HuH-7 (cell line): ENCODE data around the gene CENPM.

Experiments
- DNase-seq: peaks from one replicate; pipeline ENCODE4 v3.0.0; 2011; ENCODE audit warnings: low spot score

Gene CENPM

DNA sequence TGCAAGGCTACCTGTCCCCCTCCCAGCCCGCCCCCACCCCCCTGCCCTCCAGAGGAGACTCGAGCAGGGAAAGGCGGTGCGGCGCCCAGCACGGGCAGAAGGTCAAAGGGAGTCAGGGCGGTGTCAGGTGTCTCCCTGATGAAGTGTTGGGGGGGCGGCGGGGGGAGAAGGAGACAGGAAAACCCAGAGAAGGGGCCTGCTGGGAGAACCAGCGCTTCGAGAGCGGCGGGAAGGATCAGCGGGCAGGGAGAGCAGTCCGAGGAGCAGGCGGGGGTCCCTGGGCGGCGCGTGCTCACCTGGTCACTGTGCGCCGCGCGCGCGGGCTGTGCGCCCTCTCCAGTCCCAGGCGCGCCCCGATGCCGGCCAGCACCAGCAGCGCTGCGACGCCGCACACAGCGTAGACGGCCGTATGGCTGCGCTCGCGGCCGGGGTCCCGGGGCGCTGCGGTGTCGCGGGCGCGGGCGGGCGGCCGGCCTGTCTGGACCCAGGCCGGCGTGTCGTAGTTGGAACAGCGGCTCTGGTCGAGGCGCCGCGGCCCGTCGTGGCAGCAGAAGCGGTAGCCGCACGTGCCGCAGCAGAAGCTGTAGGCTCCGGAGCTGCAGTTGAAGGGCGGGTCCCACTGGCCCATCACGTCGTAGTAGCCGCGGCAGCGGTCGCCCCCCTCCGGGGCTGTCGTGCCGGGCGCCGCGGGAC is 33.0 kb downstream of the CENPM start:
- DNase-seq, result peak; percentile 53

DNA sequence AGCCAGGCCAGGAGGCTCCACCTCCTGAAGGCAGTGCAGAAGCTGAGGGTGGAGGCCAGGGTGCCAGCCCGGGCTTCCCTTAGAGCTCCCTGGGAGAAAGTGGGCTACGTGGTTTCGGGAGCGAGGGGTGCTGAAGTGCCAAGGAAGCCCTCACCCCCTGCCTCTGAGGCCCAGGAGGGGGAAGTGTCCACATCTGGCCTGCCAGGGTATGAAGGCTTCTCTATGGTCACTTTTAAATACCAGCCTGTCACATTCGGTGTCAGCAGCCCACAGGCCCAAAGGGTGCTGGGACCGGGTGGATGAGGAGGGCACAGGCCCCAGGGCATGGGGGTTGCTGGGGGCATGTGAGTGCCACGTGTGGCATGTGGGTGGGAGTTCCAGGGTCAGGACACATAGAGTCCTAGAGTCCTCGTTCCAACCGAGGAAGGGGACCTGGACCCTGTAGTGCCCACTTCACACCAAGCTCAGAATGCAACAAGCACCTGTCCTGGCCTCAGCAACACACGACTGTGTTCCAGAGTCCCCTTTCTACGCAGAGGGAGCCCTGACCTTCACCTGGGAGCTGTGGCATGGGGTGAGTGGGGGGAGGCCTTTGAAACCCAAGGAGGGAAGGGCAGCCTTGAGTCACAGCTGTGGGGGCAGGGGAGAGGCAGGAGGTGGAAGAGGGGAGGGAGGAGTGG is 33.8 kb downstream of the CENPM start:
- DNase-seq, result no peak

DNA sequence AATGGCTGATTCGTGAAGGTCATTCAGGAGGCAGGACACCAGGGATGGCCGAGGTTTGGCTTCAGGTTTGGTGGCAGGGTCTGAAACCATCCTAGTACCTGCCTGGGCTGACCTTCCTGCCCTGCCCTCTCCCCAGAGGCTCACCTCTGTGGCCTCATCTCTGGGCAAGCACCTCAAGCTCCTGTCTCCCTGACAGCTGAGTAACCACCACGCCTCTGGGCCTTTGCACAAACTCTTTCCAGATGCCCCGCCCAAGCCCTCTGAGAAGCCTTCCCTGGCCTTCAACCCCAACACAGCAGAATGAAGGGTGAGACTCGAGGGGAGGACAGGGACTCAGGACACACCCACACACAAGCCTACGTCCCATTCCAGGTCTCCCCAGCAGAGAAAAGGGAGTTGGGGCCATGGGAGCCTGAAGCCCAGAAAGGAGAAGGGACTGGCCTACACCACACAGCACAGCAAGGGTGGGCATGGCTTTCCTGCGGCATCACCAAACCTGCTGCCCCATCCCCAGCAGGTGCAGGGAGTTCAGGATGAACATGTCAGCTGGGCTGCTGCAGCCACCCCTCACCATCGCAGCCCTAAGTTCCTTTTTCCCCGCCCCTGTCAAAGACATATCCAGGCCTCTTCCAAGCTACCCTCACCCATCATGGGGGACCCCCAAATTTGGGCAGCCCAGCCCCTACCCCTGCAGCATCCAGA is 34.5 kb downstream of the CENPM start:
- DNase-seq, result no peak

DNA sequence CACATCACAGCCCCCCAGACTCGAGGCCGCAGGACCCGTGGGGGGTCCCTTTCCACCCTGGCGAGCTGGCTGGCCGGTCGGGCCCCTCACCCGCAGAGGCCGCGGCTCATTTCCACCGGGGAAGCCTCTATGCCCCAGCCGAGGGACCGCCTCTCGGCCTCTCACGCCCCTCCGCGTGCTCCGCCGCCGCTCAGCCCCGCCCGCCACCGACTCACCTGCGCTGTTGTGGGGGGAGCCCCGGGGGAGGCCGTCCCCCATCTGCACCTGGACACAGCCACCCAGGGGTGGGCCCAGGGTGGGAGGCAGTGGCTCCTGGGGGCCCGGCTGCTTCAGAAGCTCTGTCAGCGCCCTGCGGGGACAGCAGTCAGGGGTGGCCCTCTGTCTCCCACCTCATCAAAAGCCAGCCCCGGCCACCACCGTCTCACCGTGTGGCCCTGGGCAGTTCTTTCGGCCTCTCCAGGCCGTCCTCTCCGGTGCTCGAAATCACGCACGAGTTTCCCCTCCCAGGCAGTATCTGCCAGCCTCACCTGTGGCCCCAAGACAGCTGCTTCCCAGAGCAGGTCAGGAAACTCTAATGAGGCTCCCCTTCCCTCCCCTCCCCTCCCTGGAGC is 35.8 kb downstream of the CENPM start:
- DNase-seq, result no peak

DNA sequence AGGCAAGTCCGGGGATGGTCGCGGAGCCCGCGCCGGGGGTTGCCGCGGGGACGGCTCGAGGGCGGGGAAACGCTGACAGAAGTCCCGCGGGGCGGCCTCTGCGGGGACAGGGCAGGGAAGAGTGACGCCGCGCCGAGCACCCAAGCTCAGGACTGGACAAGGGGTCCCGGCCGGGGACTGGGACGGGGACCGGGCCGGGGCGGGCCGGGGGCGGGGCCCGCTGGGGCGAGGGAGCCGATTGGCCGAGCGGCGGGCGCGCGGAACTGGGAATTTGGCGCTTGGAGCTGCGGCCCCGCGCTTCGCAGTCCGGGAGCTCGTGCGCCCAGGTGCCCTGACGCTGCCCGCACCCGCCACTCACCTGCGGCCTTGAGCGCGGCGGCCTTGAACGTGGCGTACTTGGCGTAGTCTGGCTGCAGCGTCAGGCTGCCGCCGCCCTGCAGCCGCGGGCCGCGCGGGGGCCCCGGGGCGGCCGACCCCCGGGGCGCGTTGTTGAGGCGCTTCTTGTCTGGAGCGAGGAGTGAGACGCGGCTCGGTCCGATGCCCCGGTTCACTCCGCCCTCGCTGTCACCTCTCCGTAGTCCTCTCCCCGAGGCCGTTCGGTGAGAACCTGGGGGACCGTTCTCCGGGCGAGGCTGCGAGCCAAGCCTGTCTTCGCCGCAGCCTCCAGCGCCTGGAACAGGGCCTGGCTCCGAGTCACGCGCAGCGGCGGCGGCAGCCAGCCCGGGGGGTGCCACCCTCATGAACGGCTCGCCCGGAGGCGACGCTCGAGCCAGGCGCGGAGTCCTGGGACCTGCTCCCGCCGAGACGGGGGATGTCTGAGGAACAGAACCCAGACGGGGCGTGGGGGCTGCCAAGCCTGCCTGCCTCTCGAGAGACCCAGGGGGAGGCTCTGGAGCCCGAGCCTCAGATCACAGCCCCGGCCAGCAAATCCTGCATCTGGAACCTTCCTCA is 36.6 kb downstream of the CENPM start:
- no peak for DNase-seq

DNA sequence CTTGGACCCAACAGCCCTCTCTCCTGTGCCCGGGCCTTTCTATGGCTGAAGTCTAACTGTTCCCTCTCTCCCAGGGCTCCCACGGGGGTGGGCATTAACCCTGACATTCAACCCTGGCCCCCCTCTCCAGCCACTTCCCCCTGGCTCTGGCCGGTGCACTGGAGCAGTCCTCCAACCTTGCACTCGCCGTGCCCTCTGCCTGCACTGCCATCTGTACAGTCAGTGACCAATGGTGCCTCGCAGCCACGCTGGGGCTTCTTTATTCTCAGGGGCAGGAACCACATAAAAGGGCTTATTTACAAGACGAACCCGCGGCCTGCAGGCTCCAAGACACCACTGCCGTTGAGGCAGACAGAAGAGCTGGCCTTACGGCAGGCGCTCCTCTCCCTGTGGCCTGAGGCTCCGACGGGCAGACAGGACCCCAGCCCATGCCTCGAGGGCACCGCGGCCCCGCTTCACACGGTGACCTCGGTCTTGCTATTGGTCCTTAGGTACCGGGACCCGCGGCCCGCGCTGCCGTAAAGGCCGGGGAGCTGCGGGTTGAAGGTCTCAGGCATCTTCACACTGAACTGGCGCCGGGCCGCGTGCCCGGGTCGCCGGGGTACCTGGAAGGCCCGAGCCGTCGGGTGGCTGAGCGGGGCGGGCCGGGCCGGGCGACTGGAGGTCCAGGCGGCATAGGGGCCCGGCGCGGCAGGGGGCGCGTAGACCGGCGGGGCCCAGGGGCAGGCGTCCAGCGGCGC is 37.5 kb downstream of the CENPM start:
- no peak for DNase-seq

DNA sequence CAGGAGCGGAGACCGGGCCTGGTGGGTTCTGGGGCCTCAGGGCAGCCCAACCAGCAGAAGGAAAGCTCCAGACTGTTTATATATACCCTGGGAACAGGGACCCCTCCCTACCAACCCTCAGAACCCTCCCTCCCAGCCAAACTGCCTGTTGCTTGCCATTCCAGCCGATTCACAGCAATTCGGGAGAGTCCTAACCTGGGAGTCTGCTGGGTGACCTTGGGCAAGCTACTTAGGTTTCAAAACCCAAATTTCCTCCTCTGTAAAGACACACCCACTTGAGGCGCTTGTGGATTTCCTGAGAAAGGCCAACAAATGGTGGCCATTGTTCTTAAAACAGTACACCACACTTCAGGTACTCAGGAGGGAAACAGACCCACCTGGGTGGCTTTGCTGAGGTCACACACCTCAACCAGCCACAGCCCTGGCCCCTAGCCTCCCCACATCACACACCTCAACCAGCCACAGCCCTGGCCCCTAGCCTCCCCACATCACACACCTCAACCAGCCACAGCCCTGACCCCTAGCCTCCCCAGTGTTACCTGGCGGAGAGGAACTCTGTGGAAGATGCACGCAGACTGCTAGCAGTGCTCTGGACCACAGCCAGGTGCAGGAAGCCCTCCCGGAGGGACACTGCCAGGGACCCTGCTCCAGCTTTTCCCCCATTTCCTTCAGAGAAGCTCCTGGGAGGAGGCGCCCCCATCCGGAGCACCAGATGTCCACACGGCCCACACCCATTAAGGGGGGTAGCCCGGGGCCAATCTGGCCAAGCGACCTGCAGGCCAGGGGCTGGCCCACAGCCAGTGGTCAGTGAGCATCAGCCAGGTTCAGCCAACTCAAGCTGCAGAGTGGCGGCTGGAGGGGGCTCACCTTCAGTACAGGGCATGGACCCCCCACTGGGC is 38.3 kb downstream of the CENPM start:
- no peak for DNase-seq

DNA sequence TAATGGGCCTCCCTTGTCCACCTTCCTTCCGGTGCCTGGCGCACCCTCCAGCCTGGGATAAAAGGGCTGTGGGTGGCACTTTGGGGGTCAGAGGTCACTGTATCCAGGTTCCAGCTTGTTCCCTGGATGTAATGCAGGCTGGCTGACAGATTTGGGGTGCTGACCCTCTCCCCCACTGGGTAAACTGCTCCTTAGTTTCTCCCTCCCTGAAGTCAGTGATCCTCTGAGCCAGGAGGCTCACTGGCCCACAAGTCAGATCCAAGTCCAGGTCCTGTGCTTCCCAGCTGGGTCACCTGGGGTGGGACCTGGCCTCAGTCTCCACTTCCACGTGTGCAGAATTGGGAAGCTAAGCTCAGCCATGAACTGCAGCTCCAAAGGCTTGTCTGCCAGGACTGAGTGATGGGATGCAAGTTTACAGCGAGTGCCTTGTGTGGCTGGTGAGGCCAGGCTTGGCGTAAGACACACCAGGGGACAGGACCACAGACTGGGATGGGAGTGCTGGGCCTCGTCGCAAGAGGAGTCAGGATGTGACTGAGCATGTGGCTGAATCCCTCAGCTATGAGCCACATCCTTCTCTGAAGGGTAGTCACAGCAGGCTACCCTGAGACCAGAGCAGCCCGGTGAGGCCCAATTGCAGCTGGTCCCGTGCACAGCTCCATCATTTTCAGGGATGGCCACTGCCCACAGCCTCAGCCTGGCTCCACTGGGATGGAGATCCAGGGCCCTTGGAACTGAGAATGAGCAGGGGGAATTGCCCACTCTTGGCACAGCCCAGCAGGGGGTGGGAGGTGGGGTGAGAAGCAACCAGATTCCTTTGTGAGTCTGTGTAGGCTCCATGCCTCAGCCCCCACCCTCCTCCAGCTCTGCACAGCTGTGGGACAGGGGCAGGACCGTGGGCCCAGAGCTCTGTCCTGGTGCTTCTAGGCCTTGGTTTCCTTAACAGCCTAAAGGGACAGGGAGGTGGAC is 39.2 kb downstream of the CENPM start:
- DNase-seq, result no peak

DNA sequence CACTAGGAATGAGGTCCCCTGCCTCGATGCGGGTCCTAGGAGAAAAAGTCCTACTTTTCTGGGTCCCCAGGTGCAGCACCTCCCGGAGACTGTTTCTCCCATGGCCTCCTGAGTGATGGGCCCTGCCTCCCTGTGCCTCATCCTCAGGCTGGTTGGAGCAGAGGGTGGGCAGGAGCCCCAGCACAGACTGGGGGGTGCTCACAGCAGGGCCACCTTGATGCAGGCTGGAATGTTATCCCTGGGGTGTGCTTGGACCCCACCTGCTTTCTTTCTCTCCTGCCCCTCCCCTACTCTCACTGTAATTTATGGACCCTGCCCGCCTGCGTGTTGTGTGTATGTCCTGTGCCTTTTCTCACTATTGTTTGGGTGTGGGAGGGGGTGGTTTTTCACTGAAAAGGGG is 40.1 kb downstream of the CENPM start:
- DNase-seq, result no peak

DNA sequence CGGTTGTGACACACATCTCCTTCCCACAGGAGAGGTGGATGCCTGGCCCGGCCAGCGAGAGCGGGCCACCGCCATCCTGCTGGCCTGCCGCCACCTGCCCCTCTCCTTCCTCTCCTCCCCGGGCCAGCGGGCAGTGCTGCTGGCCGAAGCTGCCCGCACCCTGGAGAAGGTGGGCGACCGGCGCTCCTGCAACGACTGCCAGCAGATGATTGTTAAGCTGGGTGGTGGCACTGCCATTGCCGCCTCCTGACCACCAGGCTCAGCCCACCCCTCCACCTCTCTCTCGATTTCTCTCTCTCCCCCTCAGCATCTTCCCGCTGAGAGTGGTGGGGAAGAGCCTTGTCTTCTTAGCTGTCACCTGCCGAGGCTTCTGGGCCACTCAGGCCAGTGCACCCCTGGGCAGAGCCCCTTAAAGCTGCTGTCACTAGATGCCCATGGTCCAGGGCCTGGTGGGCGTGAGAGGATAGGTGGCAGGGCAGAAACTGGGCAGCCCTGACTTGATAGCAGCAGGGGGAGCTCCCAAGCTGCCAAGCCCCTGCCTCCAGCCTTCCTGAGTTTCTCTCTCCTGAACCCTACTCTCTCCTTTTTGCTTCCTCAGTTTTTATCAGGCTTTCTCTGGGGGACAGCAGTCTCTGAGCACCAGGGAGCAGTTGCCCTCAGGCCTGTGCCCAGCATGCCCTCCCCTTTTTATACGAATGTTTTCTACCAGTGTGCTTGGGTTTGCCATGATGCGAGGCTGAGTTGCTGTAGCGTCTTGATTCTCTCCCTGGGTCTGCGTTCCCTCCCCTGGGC is 41.3 kb downstream of the CENPM start:
- no peak for DNase-seq

DNA sequence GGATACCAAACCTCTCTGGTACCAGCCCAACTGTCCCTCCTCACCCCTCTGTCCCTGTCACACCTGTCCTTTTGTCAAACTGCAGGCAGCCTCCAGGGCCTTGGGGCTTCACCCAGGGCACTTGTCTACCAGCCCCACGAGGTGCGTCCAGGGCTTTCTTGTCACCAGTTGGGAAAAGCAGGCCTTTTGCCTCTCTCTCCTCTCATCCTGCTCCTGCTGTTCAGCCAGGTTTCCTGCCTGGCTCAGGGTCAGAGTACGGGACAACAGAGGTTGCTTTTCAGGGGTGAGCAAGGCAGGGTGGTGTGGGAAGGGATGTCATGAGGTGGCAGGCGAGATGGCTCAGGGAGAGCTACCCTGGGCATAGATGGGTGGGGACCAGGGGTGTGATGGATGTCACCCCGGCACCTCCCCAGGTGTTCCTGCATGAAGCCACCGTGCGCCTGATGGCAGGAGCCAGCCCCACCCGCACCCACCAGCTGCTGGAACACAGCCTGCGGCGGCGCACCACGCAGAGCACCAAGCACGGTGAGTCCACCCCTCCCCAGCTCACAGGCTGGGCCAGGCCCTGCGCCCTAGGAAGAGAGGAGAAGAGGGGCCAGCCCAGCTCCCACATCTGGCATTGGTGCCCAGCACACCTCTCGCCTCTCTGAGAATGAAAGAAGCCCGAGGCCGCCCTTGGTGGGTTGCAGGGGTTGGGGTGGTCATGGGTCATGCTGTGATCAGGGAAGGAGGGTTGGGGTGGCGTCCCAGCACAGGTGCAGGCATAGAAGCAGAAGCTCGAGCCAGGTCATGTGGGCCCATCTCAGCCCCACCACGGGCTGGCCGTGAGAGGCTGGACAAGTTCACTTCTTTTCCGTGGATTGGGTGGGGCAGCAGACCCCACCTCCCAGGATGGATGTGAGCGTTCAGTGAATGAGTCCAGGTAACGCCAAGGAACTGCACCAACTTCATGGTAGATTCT is 42.2 kb downstream of the CENPM start:
- no peak for DNase-seq

DNA sequence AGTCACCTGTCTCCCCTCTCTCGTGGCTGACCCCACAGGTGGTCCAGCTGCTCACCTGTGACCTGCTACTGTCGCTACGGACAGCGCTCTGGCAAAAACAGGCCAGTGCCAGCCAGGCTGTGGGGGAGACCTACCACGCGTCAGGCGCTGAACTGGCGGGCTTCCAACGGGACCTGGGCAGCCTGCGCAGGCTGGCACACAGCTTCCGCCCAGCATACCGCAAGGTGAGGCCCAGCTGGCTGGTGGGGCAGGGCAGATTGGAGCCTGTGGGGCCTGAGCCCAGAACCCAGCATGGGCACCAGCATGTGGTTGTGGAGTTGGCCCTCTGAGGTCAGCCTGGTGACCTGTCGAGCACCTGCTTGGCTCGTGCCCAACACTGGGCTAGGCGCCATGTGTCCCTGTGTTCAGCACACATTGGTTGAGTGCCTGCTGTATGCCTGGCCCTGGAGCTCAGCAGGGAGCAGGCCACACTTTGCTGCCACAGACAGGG is 44.0 kb downstream of the CENPM start:
- DNase-seq, result no peak

DNA sequence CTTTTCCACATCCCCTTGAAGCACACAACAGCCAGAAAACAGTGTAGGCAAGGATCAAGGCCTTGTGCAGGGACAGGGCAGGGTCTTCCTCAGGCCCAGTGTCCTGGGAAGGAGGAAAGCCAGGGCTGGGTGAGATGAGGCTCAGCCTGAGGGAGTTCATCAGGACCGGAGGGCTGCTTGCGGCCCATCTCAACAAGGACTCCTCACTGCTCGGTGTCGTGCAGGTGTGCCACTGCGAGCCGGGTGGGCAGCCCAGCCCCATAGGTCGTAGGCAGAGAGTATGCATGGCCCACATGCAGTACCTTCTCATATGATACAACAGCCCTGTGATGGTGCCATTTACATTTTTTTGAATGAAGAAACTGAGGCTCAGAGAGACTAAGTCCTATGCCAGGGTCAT is 44.9 kb downstream of the CENPM start:
- no peak for DNase-seq

DNA sequence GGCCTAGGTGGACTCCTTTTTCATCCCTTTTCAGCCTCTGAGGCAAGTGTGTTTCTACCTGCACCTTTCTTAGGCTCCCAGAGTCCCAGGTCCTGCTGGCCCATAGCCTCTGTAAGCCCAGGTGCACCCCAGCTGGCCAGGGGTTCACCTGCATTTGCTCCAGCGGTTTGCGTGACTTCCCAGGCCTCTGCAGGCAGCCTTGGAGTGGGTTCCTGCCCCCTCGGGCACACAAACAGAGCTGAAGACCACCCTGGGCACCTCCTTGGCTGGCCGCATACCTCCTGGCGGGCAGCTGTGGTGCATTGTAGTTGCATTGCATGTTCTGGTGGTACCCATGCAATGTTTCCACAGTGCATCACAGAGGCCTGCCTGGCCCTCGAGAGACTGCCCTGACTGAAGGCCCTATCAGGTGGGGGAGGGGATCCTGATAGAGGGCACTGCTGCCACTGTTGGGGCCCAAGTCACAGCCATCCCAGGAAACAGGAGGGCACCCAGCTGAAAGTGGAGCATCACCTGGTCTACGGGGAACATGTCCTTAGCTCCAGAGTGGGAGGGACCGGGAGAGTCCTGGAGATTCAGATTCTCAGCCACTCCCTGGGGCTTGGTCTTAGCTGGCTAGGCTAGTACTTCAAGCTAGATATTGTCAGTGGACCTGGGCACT is 46.2 kb downstream of the CENPM start:
- DNase-seq, result no peak

DNA sequence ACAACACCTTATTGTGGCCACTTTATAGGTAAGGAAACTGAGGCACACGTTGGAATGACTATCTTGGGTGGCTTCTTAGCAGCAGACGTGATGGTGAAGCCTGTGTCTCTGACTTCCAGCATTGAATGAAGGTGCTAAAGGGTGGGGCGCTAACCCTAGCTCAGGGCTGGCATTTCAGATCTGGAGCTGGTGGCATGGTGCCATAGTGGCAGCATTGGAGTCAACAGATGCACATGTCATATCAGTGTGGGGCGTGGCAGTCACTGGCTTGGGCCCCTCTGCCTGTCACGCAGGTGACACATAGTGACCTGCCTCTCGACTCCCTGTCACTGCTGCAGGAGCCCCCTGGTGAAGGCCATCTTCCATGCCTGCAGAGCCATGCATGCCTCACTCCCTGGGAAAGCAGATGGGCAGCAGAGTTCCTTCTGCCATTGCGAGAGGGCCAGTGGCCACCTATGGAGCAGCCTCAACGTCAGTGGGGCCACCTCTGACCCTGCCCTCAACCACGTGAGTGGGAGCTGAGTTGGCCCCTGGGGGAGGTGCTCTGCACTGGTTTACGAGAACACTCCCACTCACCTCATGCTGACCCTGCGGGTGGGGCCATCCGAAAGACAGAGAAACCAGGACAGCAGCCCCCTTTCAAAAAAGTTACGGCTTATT is 46.8 kb downstream of the CENPM start:
- DNase-seq, result no peak

DNA sequence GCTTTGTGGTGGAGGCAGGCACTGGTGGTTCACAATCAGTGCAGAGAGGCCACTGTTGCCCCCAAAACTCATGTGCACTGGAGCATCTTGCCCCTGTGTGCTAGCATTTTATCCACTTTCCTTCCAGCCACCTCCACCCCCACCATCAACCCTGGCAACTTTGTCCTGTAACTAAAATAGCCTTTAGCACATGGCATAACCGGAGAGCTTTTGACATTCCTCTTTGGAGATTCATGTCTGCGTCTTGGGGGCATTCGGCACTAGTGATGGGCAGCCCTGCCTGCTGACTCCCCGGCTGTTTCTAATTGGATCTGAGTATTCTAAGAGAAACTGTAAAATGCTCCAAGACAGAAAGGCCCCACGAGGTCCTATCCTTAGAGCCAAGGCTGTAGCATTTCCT is 47.8 kb downstream of the CENPM start:
- DNase-seq, result no peak
